Colonic mucosa (tissue), 4 donors: ENCODE results near the gene LRRC17. TPM values are rescaled to one million over a fixed set of nuclear protein-coding genes. Genes with fewer than 3 reads are reported as not detected.

Experiments used
- DNase-seq: peaks from one replicate; pipeline ENCODE4 v3.0.0-alpha.2; 2020
- H3K27ac ChIP-seq: fragments of 200-600 bp; one replicate; pipeline ENCODE4 v1.8.0; 2021
- H3K27me3 ChIP-seq: fragments of 200-600 bp; one replicate; pipeline ENCODE4 v1.8.0; 2021
- H3K36me3 ChIP-seq: fragments of 200-600 bp; one replicate; pipeline ENCODE4 v1.8.0; 2021
- H3K4me1 ChIP-seq: fragments of 200-600 bp; one replicate; pipeline ENCODE4 v1.8.0; 2021; ENCODE audit warnings: mild to moderate bottlenecking
- H3K4me3 ChIP-seq: fragments of 200-600 bp; one replicate; pipeline ENCODE4 v1.8.0; 2021
- H3K9ac ChIP-seq, 2 donors: one replicate each; pipeline ENCODE4 v1.7.0; 2013; ENCODE audit warnings: control low read depth in 2 of 2, low read depth in 2 of 2, low read length in 2 of 2
- H3K9me3 ChIP-seq: fragments of 200-600 bp; one replicate; pipeline ENCODE4 v1.8.0; 2021
- CTCF ChIP-seq: fragments of 200-600 bp; IDR thresholded peaks from one replicate; pipeline ENCODE4 v1.8.0; 2022; ENCODE audit warnings: antibody characterized with exemption, mild to moderate bottlenecking
- intact Hi-C: fragments of 100-400 bp; cut with DNase I; formaldehyde crosslinking; loops from one replicate; pipeline ENCODE4 v1.14.1; 2022
- total RNA-seq, 2 donors: library from RNA; stranded (reverse); fragmentation: NEBNext Ultra II Directional in 1 of 2; extraction: Animal tissue kit (Norgen Biotek cat#: 25700) in 1 of 2; gene quantifications; one replicate each; pipeline ENCODE4 v1.2.1, GENCODE V29; 2021
- donor health status: healthy.
- donor health status: DM: no; HTN: no; CAD: no.
- donor health status: DM: no; HTN: no; CAD: no.

LRRC17 gene
- total RNA-seq, 2 donors from 2014 or later = 0.91 to 1.1 TPM

DNA sequence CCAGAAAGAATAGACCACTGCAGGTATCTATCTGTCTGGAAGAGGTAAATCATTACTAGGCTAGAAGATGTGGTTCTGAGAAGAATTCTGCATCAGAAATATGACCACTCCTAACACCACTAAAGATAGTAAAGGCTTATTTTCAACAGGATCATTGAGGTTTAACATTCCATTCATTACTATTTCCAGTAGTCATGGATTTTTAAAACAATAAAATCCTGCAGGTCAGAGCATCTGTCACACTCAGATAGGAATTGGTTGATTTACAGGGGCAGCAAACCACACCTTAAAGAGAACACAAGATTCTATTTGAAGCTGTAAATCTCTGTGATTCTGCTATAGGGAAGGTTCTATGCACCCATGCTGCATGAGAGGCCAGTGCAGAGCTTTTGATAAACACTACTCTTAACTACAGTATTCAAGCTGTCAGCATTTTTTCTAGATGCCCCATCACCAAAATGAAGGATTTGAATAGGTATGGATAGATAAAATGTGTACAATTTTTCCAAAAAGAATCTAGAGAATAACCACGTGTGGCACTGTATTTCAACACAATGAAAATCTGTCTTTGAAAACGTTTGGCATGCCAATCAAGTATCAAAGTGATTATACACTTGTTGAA is 14.6 kb downstream of the LRRC17 start:
- no peaks in the 10 kb centered on the region for H3K36me3 ChIP-seq
- no peak overlapping the region for H3K27ac ChIP-seq
- no peak overlapping the region for H3K4me3 ChIP-seq
- intact Hi-C loops = no loop called here
- TF ChIP-seq CTCF = no peak
- no peaks in the 10 kb centered on the region for H3K4me1 ChIP-seq
- H3K9ac ChIP-seq = no peak overlapping the region
- no peaks in the 10 kb centered on the region for H3K27me3 ChIP-seq
- H3K9me3 ChIP-seq = no peaks in the 10 kb centered on the region
- DNase-seq = no peak

- TF ChIP-seq CTCF = no peak
- no peak for DNase-seq
- no peaks in the 10 kb centered on the region for H3K36me3 ChIP-seq
- H3K4me3 ChIP-seq = no peak overlapping the region
- H3K4me1 ChIP-seq = no peaks in the 10 kb centered on the region
- no peak overlapping the region for H3K27ac ChIP-seq
- no peak overlapping the region for H3K9ac ChIP-seq
- H3K9me3 ChIP-seq = no peaks in the 10 kb centered on the region
- intact Hi-C loops = no loop called here
- H3K27me3 ChIP-seq = no peaks in the 10 kb centered on the region
Measured at GRCh38 chr7:102931757-102932156, 19.0 kb downstream of the LRRC17 start.

GRCh38 chr7:102933763-102934162 is 21.0 kb downstream of the LRRC17 start:
- H3K27ac ChIP-seq = peak overlapping the region; percentile 23
- no peaks in the 10 kb centered on the region for H3K9me3 ChIP-seq
- no peak overlapping the region for H3K9ac ChIP-seq
- intact Hi-C loops = no loop called here
- TF ChIP-seq CTCF = no peak
- H3K4me1 ChIP-seq = no peaks in the 10 kb centered on the region
- no peaks in the 10 kb centered on the region for H3K36me3 ChIP-seq
- no peaks in the 10 kb centered on the region for H3K27me3 ChIP-seq
- H3K4me3 ChIP-seq = no peak overlapping the region
- DNase-seq = peak; percentile 33

- H3K27ac ChIP-seq = peak overlapping the region; percentile 23
- intact Hi-C loops = no loop called here
- no peaks in the 10 kb centered on the region for H3K36me3 ChIP-seq
- H3K4me1 ChIP-seq = no peaks in the 10 kb centered on the region
- DNase-seq = no peak
- no peak overlapping the region for H3K9ac ChIP-seq
- no peaks in the 10 kb centered on the region for H3K9me3 ChIP-seq
- no peak for TF ChIP-seq CTCF
- no peak overlapping the region for H3K4me3 ChIP-seq
- no peaks in the 10 kb centered on the region for H3K27me3 ChIP-seq
Measured at GRCh38 chr7:102934239-102934638, 21.4 kb downstream of the LRRC17 start.

DNA sequence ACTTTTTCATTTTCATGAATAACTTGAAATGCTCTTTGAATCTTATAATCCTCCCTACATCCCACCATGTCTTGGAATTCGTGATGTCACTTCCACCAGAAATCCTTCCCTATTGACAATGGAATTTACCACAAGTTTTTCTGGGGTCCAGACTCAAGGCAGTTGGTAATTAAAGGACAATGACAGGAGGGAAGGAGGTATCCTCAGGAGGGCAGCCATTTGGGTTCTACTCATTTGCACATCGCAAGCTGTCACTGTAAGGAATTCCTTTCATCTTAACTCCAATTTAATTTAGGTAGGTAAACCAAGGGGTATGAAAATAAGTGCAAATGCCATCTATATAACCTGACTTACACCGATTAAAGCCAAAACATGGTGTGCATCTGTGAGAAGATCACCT is 21.9 kb downstream of the LRRC17 start:
- Histone ChIP-seq H3K4me1 (no peaks in the 10 kb centered on the region), H3K4me3 (no peak overlapping the region), H3K9me3 (no peaks in the 10 kb centered on the region), H3K9ac (no peak overlapping the region), H3K36me3 (no peaks in the 10 kb centered on the region), H3K27me3 (no peaks in the 10 kb centered on the region), H3K27ac (no peak overlapping the region)
- intact Hi-C loops = no loop called here
- no peak for TF ChIP-seq CTCF
- DNase-seq = no peak
